ENCODE results near the gene DLX2. TPM values are rescaled to one million over a fixed set of nuclear protein-coding genes. Genes with fewer than 3 reads are reported as not detected.
A peak's percentile ranks its signal among the peaks of the same experiment; 100 is the strongest.
"Not testable (repeated sequence)": the region's sequence is repeated elsewhere in the genome, so short reads cannot be mapped to it uniquely, and the experiment has no call there.

The DLX2 gene
- total RNA-seq (not detected), polyA plus RNA-seq (ENCODE audit: insufficient read depth, low read depth, low replicate concordance) (not detected)
- long read RNA-seq, donor 1, result 0 reads
- long read RNA-seq, donor 2, result 0 reads
- long read RNA-seq, donor 3, result 0 reads
- long read RNA-seq, donor 4, result 0 reads
- long read RNA-seq, donor 5, result 0 reads
- long read RNA-seq, donor 6, result 0 reads
- long read RNA-seq, donor 7, result 0 reads
- long read RNA-seq, donor 8, result 0 reads
- long read RNA-seq, donor 9, result 0 reads
- long read RNA-seq, donor 10, result 0 reads

DNA sequence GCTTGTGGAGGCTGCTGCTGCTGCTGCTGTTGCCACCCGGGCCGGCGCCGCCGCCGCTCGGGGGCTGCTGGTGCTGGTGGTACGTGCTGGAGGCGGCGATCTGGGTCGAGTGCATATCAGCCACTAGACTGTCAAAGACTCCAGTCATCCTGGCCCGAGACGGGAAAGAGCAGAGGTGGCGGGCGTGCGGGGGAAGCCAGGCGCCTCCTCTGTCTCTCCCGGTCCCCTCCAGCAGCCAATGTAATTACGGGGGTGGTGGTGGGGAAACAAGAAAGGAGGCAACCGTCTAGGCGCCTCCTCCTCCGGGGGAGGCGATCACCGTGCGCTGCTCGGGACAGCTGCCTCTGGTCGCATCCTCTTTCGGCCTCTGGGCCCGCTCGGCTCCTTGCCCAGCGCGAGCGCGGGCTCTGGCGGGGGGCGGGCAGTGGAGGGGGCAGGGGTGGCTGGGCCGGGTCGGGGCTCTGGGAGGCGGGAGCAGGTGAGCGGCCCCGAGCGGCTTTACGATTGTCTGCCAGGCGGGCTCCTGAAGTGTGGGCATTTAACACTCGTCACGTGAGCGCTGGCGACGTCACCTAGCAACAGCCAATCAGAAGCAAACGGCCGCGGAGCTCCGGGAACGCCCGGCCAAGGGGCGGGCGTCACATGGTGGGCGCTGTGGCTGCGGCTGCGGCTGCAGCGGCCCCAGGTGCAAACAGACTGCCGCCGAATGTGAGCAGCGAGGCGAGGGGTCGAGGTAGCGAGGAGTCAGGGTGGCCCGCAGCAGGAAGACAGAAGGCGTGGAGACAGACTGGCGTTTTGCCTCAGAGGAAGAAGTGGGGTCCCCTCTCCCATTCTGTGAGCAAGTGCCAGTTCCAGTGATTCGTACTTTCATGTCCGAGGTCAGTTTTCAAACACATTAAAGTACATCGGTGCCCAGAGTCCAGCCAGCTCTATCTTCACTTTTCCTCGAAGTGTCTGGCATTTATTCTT lies at the start of gene DLX2:
DLX2 (minus strand) TSS at position 510 of the 969 bp plus-strand sequence; CDS start at position 148, 362 bp downstream.
- Histone ChIP-seq H3K27me3 (ENCODE audit: control insufficient read depth, insufficient read depth, low read length) (peaks cover 72% of the 10 kb centered on the region), H3K9me3 (ENCODE audit: control insufficient read depth in 2 of 3, insufficient read depth in 1 of 3, low read length in 3 of 3) (no peaks in the 10 kb centered on the region), H3K36me3 (ENCODE audit: control insufficient read depth in 2 of 3, insufficient read depth in 3 of 3, low read length in 3 of 3) (no peaks in the 10 kb centered on the region), H3K27ac (ENCODE audit: low read depth in 2 of 2, low read length in 2 of 2) (no peak within 1 kb of the TSS), H3K4me3 (ENCODE audit: low read length in 3 of 3) (peak within 1 kb of the TSS; percentile 34 to 68 (median 53)), H3K9ac (ENCODE audit: low read length in 3 of 3) (no peak within 1 kb of the TSS), H3K4me1 (ENCODE audit: control insufficient read depth in 2 of 3, insufficient read depth in 2 of 3, low read depth in 1 of 3, low read length in 3 of 3) (peaks cover 3 to 20% (median 10%) of the 10 kb centered on the region in 3 donors)
- intact Hi-C loops (cut with DNase I), result no loop called here
- DNase-seq (peak; percentile 90 to 95 (median 94)), FAIRE-seq (no peak)
- TF ChIP-seq, protein P1, sequence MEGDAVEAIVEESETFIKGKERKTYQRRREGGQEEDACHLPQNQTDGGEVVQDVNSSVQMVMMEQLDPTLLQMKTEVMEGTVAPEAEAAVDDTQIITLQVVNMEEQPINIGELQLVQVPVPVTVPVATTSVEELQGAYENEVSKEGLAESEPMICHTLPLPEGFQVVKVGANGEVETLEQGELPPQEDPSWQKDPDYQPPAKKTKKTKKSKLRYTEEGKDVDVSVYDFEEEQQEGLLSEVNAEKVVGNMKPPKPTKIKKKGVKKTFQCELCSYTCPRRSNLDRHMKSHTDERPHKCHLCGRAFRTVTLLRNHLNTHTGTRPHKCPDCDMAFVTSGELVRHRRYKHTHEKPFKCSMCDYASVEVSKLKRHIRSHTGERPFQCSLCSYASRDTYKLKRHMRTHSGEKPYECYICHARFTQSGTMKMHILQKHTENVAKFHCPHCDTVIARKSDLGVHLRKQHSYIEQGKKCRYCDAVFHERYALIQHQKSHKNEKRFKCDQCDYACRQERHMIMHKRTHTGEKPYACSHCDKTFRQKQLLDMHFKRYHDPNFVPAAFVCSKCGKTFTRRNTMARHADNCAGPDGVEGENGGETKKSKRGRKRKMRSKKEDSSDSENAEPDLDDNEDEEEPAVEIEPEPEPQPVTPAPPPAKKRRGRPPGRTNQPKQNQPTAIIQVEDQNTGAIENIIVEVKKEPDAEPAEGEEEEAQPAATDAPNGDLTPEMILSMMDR (IDR thresholded peaks at IDR 0.05; ENCODE audit: borderline replicate concordance, extremely low read depth, insufficient read depth), result no peak

DNA sequence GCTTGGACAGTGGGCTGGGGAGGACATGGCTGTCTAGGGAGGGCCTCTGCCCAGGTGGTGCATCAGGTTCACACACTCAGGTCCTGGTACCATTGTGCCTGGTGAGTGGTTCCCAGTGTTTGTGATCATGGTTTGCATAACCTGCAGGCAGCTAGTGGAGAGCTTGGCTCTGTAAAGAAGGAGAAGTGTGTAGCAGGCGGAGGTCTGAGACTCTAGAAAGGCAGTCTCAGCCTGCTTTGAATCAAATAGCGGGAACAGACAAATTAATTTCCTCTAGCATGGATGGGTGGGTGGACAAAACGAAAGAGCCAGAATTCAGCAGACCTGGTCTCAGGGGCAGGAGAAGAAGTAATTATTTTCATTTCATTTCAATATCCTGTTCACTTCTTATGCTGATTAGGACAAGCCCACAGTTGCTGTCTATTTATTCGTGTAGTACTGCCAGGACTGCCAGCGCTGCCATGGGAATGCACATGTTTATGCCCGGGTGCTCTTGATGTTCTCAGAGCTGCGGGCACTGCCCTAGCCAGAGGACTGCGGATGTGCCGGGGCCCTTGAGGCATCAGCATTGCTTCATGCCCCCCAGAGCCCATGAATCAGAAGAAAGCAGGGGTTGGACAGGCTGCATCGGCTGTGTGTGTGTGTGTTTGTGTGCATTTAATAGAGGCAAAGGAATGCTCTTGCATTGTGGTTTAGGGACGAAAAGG lies 45.4 kb upstream of the DLX2 start:
- H3K9ac ChIP-seq (ENCODE audit: low read length in 3 of 3), result no peak overlapping the region
- H3K4me3 ChIP-seq (ENCODE audit: low read length in 3 of 3), result no peak overlapping the region
- FAIRE-seq, result no peak
- TF ChIP-seq, protein P1 (IDR thresholded peaks at IDR 0.05; ENCODE audit: borderline replicate concordance, extremely low read depth, insufficient read depth), result no peak
- intact Hi-C loops (cut with DNase I), result no loop called here
- no peak overlapping the region for H3K27ac ChIP-seq (ENCODE audit: low read depth in 2 of 2, low read length in 2 of 2)
- H3K4me1 ChIP-seq (ENCODE audit: control insufficient read depth in 2 of 3, insufficient read depth in 2 of 3, low read depth in 1 of 3, low read length in 3 of 3), result no peaks in the 10 kb centered on the region
- DNase-seq, result peak in 2 of 5 donors; percentile 0 to 14
- H3K9me3 ChIP-seq (ENCODE audit: control insufficient read depth in 2 of 3, insufficient read depth in 1 of 3, low read length in 3 of 3), result no peaks in the 10 kb centered on the region
- H3K36me3 ChIP-seq (ENCODE audit: control insufficient read depth in 2 of 3, insufficient read depth in 3 of 3, low read length in 3 of 3), result no peaks in the 10 kb centered on the region
- no peaks in the 10 kb centered on the region for H3K27me3 ChIP-seq (ENCODE audit: control insufficient read depth, insufficient read depth, low read length)

DNA sequence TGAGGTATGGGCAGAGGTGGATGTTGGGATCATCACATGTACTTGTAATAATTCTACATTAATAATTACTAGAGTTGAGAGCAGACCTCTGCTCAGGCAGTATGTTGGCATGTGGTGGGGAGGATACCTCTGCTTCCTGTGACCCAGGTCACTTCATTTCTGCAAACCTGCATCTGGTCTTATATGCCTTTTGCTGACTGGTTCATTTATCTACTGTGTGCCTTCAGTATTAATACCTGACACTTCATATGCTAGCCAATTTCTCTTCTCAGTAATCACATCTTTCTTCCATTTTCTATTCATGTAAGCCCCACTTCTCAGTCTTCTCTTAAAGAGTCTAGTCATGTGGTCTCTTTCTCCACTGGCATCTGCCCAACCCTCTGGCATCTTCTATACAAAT lies 41.1 kb upstream of the DLX2 start:
- intact Hi-C loops (cut with DNase I), result no loop called here
- no peak overlapping the region for H3K27ac ChIP-seq (ENCODE audit: low read depth in 2 of 2, low read length in 2 of 2)
- peaks cover 0 to 3% (median 0%) of the 10 kb centered on the region in 3 donors for H3K9me3 ChIP-seq (ENCODE audit: control insufficient read depth in 2 of 3, insufficient read depth in 1 of 3, low read length in 3 of 3)
- FAIRE-seq, result no peak
- H3K36me3 ChIP-seq (ENCODE audit: control insufficient read depth in 2 of 3, insufficient read depth in 3 of 3, low read length in 3 of 3), result no peaks in the 10 kb centered on the region
- no peak overlapping the region for H3K9ac ChIP-seq (ENCODE audit: low read length in 3 of 3)
- TF ChIP-seq, protein P1 (IDR thresholded peaks at IDR 0.05; ENCODE audit: borderline replicate concordance, extremely low read depth, insufficient read depth), result no peak
- no peak overlapping the region for H3K4me3 ChIP-seq (ENCODE audit: low read length in 3 of 3)
- H3K27me3 ChIP-seq (ENCODE audit: control insufficient read depth, insufficient read depth, low read length), result no peaks in the 10 kb centered on the region
- H3K4me1 ChIP-seq (ENCODE audit: control insufficient read depth in 2 of 3, insufficient read depth in 2 of 3, low read depth in 1 of 3, low read length in 3 of 3), result no peaks in the 10 kb centered on the region
- no peak for DNase-seq

DNA sequence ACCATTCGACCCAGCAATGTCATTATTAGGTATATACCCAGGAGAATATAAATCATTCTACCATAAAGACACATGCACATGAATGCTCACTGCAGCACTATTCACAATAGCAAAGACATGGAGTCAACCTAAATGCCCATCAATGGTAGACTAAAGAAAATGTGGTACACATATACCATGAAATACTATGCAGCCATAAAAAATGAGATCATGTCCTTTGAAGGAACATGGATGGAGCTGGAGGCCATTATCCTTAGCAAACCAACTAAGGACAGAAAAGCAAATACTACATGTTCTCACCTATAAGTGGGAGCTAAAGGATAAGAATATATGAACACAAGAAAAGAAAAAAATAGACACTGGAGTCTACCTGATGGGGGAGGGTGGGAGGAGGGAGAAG lies 36.0 kb upstream of the DLX2 start:
- H3K27me3 ChIP-seq (ENCODE audit: control insufficient read depth, insufficient read depth, low read length); intact Hi-C loops (cut with DNase I); H3K9ac ChIP-seq (ENCODE audit: low read length in 3 of 3); DNase-seq; H3K9me3 ChIP-seq (ENCODE audit: control insufficient read depth in 2 of 3, insufficient read depth in 1 of 3, low read length in 3 of 3); H3K27ac ChIP-seq (ENCODE audit: low read depth in 2 of 2, low read length in 2 of 2); FAIRE-seq; H3K4me3 ChIP-seq (ENCODE audit: low read length in 3 of 3); H3K36me3 ChIP-seq (ENCODE audit: control insufficient read depth in 2 of 3, insufficient read depth in 3 of 3, low read length in 3 of 3); H3K4me1 ChIP-seq (ENCODE audit: control insufficient read depth in 2 of 3, insufficient read depth in 2 of 3, low read depth in 1 of 3, low read length in 3 of 3): not testable (repeated sequence)
